SK-N-SH (cell line): ENCODE measurements around the gene PIGC.

ENCODE experiments used
- CHD2 ChIP-seq: fragments of 150-350 bp; IDR thresholded peaks from 2 replicates; pipeline ENCODE4 v1.6.1; 2018; ENCODE audit warnings: low read length; ENCODE audit not compliant: partially characterized antibody
- MXI1 ChIP-seq: IDR thresholded peaks from 2 replicates; pipeline ENCODE4 v1.6.1; 2012; ENCODE audit warnings: mild to moderate bottlenecking, low read depth, low read length, improper control_type of control experiment
- POLR2AphosphoS5 ChIP-seq: IDR thresholded peaks from 2 replicates; pipeline ENCODE4 v1.6.1; 2012; ENCODE audit warnings: low read depth, low read length
- RXRA ChIP-seq: IDR thresholded peaks from 2 replicates; pipeline ENCODE4 v1.4.0; 2012; ENCODE audit warnings: low read depth, mild to moderate bottlenecking, borderline replicate concordance
- SIN3A ChIP-seq: IDR thresholded peaks from 2 replicates; pipeline ENCODE4 v1.6.1; 2012; ENCODE audit warnings: low read depth, mild to moderate bottlenecking, low read length, moderate library complexity, borderline replicate concordance
- TF ChIP-seq, protein P1 (sequence below): fragments of 200-600 bp; sonication (generic); IDR thresholded peaks from 2 replicates; pipeline ENCODE4 v1.6.1; 2017; ENCODE audit warnings: antibody characterized with exemption, mild to moderate bottlenecking, moderate library complexity
- TF ChIP-seq, protein P2 (sequence below): fragments of 150-350 bp; IDR thresholded peaks from 2 replicates; pipeline ENCODE4 v1.6.1; 2017; ENCODE audit warnings: antibody characterized with exemption, low read length, low read depth, borderline replicate concordance

DNA sequence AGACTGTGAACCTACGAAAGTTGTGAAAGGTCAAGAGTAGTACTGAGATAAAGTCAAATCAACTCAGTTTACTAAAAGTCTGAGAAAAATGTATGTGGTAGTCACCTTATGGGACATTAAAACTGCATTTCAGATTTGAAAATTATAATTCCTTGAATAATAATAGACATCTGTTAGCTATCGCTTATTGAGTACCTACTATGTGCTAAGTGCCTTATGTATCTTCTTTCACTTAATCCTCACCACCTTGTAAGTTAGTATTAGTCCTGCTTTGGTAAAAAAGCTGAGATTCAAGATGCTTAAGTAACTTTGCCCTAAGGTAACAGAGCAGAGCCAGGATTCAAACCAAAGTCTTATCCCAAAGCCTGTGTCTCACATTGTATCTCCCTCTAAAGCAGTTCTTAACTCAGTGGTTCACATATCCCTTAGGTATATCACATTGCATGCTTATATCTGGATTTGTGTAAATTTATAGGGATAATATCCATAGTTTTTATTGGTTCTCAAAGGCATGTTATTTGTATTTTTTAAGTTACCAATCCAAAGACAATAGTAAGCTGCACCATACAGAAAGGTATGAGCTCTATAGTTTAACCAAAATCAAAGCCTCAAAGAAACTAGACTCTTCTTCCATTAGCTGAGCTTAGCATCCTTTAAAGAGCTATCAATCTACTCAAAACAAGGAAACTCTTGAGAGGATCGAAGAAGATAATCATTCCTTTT is 865 bp downstream of the PIGC start:
- TF ChIP-seq RXRA (no peak), CHD2 (no peak), POLR2AphosphoS5 (no peak), MXI1 (no peak), SIN3A (no peak)
- TF ChIP-seq, protein P1, sequence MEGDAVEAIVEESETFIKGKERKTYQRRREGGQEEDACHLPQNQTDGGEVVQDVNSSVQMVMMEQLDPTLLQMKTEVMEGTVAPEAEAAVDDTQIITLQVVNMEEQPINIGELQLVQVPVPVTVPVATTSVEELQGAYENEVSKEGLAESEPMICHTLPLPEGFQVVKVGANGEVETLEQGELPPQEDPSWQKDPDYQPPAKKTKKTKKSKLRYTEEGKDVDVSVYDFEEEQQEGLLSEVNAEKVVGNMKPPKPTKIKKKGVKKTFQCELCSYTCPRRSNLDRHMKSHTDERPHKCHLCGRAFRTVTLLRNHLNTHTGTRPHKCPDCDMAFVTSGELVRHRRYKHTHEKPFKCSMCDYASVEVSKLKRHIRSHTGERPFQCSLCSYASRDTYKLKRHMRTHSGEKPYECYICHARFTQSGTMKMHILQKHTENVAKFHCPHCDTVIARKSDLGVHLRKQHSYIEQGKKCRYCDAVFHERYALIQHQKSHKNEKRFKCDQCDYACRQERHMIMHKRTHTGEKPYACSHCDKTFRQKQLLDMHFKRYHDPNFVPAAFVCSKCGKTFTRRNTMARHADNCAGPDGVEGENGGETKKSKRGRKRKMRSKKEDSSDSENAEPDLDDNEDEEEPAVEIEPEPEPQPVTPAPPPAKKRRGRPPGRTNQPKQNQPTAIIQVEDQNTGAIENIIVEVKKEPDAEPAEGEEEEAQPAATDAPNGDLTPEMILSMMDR: no peak
- TF ChIP-seq, protein P2, sequence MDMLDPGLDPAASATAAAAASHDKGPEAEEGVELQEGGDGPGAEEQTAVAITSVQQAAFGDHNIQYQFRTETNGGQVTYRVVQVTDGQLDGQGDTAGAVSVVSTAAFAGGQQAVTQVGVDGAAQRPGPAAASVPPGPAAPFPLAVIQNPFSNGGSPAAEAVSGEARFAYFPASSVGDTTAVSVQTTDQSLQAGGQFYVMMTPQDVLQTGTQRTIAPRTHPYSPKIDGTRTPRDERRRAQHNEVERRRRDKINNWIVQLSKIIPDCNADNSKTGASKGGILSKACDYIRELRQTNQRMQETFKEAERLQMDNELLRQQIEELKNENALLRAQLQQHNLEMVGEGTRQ: no peak
